Stimulated activated CD4-positive, alpha-beta T cell treated with anti-CD3 and anti-CD28 coated beads, Interleukin-15, amount 100 ng/mL, for 48 hours (primary cell): ENCODE data around the gene SAMD1.

Experiments
- DNase-seq, 2 donors: peaks; one replicate each; pipeline ENCODE4 v3.0.0-alpha.2; 2020; ENCODE audit warnings: low read depth in 2 of 2

The SAMD1 gene

GRCh38 chr19:14089662-14090508 lies 666 bp downstream of the SAMD1 start:
- no peak for DNase-seq

GRCh38 chr19:14089412-14089661 lies 1.2 kb downstream of the SAMD1 start:
- no peak for DNase-seq

GRCh38 chr19:14088634-14089411 lies 1.7 kb downstream of the SAMD1 start:
- no peak for DNase-seq

GRCh38 chr19:14086098-14086497 lies 4.5 kb downstream of the SAMD1 start:
- DNase-seq, result no peak

GRCh38 chr19:14085309-14085995 lies 5.1 kb downstream of the SAMD1 start, which contains the start of gene C19orf67:
Gene C19orf67 (minus strand): TSS chr19:14085783. CDS start chr19:14085627, 156 bp downstream.
- DNase-seq, result no peak

- DNase-seq, result no peak
Observed at GRCh38 chr19:14082675-14082960, 7.9 kb downstream of the SAMD1 start.

- DNase-seq, result no peak
Observed at GRCh38 chr19:14081797-14082674, 8.5 kb downstream of the SAMD1 start.

- DNase-seq, result peak; percentile 97 to 99
Observed at GRCh38 chr19:14080887-14081796, 9.4 kb downstream of the SAMD1 start.

- DNase-seq, result no peak
Observed at GRCh38 chr19:14078411-14078810, 12.1 kb downstream of the SAMD1 start.

GRCh38 chr19:14073925-14074838 lies 16.4 kb downstream of the SAMD1 start:
- no peak for DNase-seq

- peak; percentile 60 to 71 for DNase-seq
Observed at GRCh38 chr19:14073261-14073924, 17.2 kb downstream of the SAMD1 start.

GRCh38 chr19:14072535-14073260 lies 17.9 kb downstream of the SAMD1 start, which contains the start of gene MISP3:
Gene MISP3 (plus strand): TSS chr19:14072786. CDS start chr19:14073310, 524 bp downstream.
- no peak for DNase-seq

- no peak for DNase-seq
Observed at GRCh38 chr19:14070268-14071050, 20.1 kb downstream of the SAMD1 start.

GRCh38 chr19:14066134-14066533 lies 24.4 kb downstream of the SAMD1 start:
- no peak for DNase-seq

- DNase-seq, result no peak
Observed at GRCh38 chr19:14063105-14063504, 27.4 kb downstream of the SAMD1 start.

GRCh38 chr19:14062558-14062855 lies 28.0 kb downstream of the SAMD1 start:
- no peak for DNase-seq

GRCh38 chr19:14061751-14062557 lies 28.6 kb downstream of the SAMD1 start, which contains the start of gene PALM3:
Gene PALM3 (minus strand): TSS chr19:14062076. CDS start chr19:14061980, 96 bp downstream.
- no peak for DNase-seq
